ENCODE measurements around the gene SIGLEC11. TPM values are rescaled to one million over a fixed set of nuclear protein-coding genes. Genes with fewer than 3 reads are reported as not detected.

SIGLEC11 gene
- polyA plus RNA-seq, 1 of the 3 experiments (the other 2 are of a cell fraction) = not detected

DNA sequence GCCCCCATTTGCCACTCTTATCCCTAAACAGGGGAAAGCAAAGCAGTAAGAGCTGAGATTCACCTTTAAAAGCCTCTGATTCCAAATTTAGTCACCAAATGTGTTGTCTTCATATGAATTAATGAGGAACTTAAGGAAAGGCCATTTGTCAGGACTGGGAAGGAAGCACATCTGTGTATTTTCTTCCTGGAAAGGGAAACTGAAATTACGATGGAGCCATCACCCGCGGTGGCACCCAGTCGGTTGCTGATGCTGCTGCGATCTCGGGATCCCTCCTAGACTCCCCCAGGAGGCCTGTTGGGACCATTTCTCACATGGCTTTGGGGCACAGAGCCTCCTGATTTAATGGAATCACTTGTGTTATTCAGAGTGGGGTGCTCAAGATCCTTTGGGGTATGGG is 56.8 kb downstream of the SIGLEC11 start (continued):
- TF ChIP-seq, protein P1, sequence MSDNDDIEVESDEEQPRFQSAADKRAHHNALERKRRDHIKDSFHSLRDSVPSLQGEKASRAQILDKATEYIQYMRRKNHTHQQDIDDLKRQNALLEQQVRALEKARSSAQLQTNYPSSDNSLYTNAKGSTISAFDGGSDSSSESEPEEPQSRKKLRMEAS (IDR thresholded peaks at IDR 0.05; ENCODE audit: low read depth) = no peak
- TF ChIP-seq FOXJ3 (CRISPR knock-in tag; IDR thresholded peaks at IDR 0.05) (no peak), YY1 (IDR thresholded peaks at IDR 0.05; ENCODE audit: low read depth) (no peak)
- TF ChIP-seq, protein P2, sequence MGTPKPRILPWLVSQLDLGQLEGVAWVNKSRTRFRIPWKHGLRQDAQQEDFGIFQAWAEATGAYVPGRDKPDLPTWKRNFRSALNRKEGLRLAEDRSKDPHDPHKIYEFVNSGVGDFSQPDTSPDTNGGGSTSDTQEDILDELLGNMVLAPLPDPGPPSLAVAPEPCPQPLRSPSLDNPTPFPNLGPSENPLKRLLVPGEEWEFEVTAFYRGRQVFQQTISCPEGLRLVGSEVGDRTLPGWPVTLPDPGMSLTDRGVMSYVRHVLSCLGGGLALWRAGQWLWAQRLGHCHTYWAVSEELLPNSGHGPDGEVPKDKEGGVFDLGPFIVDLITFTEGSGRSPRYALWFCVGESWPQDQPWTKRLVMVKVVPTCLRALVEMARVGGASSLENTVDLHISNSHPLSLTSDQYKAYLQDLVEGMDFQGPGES (IDR thresholded peaks at IDR 0.05; ENCODE audit: low read depth, low read length) = no peak

Other genes with a start within 250 kb of the SIGLEC11 start
- not detected in 2 replicates for gene TSKS, start 197.9 kb downstream of the SIGLEC11 start, polyA plus RNA-seq (2012; rRNA removed)
- gene AP2A1, start 194.2 kb downstream of the SIGLEC11 start, polyA plus RNA-seq (2012; rRNA removed) = 59.6 and 74.8 TPM in 2 replicates
- 23.7 and 29.9 TPM in 2 replicates for gene FUZ, start 147.9 kb downstream of the SIGLEC11 start, polyA plus RNA-seq (2012; rRNA removed)
- 15.7 and 30.2 TPM in 2 replicates for gene MED25, start 142.9 kb downstream of the SIGLEC11 start, polyA plus RNA-seq (2012; rRNA removed)
- gene PTOV1, start 110.0 kb downstream of the SIGLEC11 start, polyA plus RNA-seq (2012; rRNA removed) = 56.1 and 95.0 TPM in 2 replicates
- 45.5 and 52.0 TPM in 2 replicates for gene PNKP, start 93.6 kb downstream of the SIGLEC11 start, polyA plus RNA-seq (2012; rRNA removed)
- gene AKT1S1, start 83.8 kb downstream of the SIGLEC11 start, polyA plus RNA-seq (2012; rRNA removed) = 56.7 and 63.7 TPM in 2 replicates
- 27.3 and 28.3 TPM in 2 replicates for gene TBC1D17, start 83.5 kb downstream of the SIGLEC11 start, polyA plus RNA-seq (2012; rRNA removed)
- 0.35 and 0.50 TPM in 2 replicates for gene IL4I1, start 64.3 kb downstream of the SIGLEC11 start, polyA plus RNA-seq (2012; rRNA removed)
- 11.1 and 11.7 TPM in 2 replicates for gene ATF5, start 32.0 kb downstream of the SIGLEC11 start, polyA plus RNA-seq (2012; rRNA removed)
- gene NUP62, start 31.7 kb downstream of the SIGLEC11 start, polyA plus RNA-seq (2012; rRNA removed) = 14.6 and 16.2 TPM in 2 replicates
- 30.3 and 33.5 TPM in 2 replicates for gene VRK3, start 64.2 kb upstream of the SIGLEC11 start, polyA plus RNA-seq (2012; rRNA removed)
- gene ZNF473, start 64.8 kb upstream of the SIGLEC11 start, polyA plus RNA-seq (2012; rRNA removed) = 5.4 and 5.9 TPM in 2 replicates
- gene IZUMO2, start 202.1 kb upstream of the SIGLEC11 start, polyA plus RNA-seq (2012; rRNA removed) = not detected in 2 replicates
- gene MYH14, start 242.4 kb upstream of the SIGLEC11 start, polyA plus RNA-seq (2012; rRNA removed) = 0.02 TPM in 1 of 2 replicates, not detected in the other

All from SK-N-SH (cell line).